Stimulated activated CD8-positive, alpha-beta memory T cell treated with anti-CD3 and anti-CD28 coated beads, Interleukin-2, amount 100 ng/mL, for 1 hour (primary cell): ENCODE results near the gene HBP1.
"Not testable (repeated sequence)": the region's sequence is repeated elsewhere in the genome, so short reads cannot be mapped to it uniquely, and the experiment has no call there.

Source experiments
- DNase-seq, 2 donors: peaks; one replicate each; pipeline ENCODE4 v3.0.0-alpha.2; 2020; ENCODE audit warnings: low read depth in 2 of 2

HBP1 gene, protein sequence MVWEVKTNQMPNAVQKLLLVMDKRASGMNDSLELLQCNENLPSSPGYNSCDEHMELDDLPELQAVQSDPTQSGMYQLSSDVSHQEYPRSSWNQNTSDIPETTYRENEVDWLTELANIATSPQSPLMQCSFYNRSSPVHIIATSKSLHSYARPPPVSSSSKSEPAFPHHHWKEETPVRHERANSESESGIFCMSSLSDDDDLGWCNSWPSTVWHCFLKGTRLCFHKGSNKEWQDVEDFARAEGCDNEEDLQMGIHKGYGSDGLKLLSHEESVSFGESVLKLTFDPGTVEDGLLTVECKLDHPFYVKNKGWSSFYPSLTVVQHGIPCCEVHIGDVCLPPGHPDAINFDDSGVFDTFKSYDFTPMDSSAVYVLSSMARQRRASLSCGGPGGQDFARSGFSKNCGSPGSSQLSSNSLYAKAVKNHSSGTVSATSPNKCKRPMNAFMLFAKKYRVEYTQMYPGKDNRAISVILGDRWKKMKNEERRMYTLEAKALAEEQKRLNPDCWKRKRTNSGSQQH

DNA sequence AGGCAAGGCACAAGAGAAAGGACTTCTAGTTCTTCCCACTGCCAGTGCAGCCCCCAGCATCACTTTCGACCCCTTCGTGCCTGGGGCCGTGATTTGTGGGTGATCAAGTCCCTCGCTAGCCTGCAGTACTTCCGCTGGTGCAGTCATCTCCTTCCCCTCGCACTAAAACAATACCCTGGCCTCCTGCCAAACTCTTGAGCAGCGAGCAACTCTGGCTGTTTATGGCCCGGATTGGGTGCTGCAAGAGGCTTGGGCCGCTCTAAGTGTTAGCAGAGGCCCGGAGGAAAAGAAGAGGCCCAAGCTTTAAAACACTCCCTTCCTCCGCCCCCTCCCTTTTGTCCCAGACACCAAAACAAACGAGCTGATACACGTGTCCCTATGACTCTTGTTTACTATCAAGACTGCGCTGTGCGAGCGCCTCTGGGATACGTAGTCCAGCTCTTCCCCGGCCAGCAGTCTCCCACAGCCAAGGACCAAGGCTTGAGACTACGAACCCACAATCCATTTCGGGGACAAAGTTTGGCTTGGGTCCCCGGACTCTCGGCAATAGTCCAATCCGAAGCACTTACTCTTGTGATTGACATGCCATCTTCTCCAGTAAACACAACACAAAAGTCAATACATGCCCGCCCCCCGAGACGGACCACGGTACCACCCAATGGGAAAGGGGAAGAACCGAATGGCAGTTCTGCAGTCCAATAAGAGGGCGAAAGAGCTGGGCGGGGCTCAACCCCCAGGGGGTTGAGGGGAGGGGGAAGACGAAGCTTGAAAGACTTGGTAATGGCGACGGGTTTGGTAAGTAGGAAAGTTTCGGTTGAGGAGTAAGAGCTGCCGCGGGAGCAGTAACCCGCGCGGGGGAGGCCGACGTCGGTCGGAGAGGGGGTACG lies at the start of gene HBP1:
Gene HBP1, plus strand, starts transcription at position 771 of the 887 bp plus-strand sequence. CDS start 10,891 bp downstream, outside the sequence.
- peak; percentile 95 to 96 for DNase-seq

DNA sequence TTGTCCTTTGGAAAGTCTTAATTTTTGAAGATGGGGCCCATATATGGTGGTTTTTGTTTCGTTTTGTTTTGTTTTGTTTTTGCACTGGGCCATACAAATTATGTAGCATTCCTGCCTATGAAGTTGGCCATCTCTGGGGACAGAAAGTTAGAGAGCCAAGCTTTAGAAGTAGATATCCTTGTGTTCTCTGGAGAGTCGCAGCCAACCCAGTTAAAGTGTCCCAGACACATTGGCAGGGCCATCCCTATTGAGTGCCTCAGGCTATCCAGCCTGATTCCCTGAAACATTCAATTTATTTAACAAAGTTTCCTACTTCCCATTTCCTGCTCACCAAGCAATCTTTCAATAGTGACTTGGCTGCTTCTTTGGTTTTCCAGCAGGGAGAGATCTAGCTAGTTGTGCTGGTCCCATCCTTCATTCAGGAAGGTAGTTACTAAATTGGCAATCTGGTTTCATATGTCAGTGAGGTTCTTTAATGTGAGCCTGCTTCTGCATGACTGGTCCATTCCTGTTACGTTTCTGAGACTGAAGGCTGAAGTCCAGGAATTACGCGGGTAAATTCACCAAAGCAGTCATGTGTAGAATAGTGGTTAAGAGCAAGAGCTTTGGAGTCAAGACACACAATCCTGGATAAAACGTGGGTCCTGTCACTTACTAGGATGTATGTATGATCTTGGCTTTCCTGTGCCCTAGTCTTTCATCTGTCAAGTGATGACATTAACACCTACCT lies 49.3 kb upstream of the HBP1 start:
- DNase-seq: no peak

DNA sequence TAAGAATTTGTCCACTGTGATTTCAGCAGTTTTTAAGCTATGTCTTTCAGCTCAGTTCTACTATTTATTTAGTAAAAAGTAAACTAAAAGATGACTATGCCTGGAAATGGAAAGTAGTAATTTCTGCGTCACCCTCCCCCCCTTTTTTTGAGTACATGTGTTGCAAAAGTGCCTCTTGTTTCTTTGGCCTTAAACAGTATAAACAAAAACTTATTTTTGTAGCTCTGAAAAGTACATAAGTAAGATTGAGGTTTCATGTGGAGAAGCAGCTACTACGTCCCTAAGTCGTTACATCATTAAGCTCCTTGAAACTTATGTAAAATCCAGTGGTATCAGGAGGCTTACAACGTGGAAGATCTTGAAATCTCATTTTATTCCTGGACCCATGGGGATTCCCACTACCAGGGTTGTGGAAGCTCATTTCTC lies 46.3 kb upstream of the HBP1 start:
- no peak for DNase-seq

DNA sequence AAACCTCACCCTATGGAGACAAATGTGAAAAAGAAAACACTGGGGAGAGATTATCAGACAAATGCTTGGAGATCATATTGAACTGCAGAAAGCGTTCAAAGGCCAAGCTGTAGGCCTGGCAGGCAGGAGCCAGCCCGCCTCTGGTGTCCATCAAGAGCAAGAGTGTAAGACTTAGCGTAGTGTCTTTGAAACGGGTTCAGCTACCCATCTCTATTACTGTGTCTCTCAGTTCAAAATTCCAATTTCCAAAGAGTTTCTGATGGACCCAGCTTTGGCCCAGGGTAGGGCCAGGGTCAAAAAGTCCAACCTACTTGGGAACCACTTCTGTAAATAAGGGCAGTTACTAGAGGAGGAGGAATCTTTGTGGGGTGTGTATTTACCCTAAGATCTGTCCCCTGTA lies 45.4 kb upstream of the HBP1 start:
- DNase-seq: no peak

DNA sequence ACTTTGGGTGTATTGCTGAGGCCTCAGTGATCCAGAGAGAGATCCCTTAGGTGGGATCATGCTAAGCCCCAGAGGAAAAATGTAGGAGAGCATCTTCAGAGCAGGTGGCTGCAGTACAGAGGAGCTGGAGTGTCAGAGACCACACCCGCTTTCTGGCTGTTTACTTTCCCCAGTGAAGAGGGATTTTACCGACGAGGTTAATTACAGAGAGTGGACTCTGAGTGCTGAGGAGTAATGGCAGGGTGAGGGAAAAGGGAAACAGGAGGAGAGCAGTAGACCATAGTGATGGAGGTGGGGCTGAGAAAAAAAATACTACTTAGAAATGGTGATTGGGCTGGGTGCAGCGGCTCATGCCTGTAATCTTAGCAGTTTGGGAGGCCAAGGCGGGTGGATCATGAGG lies 43.3 kb upstream of the HBP1 start:
- DNase-seq: no peak

DNA sequence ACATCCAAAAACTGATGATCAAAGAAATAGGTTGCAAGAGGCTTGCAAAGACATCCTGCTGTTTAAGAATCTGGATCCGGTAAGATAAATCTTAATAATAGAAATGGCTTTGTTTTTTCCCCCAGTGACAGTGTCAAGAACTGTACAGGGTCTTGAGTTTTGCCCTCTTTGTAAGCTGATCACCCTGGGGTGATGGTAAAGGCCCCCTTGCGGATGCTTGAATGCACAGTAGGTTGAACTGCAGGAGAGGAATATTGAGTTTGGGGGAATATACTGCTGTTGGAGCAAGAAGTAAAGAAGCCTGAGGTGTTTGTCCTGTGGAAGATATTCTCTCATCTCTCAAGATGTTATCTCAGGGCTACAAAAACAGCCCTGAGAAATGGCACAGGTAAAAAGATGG lies 40.6 kb upstream of the HBP1 start:
- no peak for DNase-seq

DNA sequence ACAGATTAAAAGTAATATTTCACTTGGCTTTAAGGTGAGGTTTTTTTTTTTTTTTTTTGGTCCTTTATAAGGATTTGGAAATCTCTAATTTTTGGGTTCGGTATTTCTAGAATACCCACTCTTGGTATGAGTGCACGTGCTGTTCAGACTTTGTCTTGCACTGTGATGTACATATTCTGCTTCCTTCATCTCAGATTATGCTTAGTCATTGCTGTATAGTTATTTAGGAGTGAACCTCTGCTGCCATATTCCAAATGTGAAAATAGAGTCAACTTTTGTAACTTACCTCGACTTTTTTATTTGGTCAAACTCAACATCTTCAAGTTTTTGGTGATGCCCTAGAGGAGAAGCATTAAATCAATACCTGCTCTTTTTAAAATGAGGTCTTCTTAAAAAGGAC lies 40.1 kb upstream of the HBP1 start:
- DNase-seq: no peak

DNA sequence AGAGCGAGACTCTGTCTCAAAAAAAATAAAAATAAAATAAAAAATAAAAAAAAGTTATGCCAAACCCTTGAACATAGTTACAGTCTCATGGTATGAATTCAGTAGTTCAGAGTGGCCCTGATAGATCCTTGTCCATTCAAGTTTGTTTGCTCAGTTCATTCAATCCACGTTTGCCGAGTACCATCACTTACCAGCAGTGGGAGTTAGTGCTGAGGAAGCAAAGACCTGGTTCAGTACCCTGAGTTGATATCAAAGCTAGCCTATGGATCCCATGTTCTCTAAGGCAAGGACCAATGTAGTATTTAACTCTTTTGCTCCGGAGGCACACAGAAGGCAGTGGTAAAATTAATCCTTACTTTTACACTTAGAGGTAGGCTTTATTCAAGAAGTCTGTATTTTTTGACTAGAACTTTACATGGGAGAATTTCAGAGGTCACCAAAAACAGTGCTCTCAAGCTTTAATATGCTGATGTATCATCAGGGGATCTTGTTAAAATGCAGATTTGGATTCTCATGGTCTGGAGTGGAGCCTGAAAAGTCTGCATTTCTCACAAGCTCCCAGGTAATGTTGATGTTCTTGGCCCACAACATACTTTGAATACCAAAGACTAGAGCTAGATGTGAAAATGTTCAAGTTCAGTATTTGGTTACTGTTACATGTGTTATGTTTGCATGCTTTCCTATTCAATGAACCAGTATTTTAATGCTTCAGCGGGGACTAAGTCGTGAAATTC lies 38.1 kb upstream of the HBP1 start:
- DNase-seq: no peak

DNA sequence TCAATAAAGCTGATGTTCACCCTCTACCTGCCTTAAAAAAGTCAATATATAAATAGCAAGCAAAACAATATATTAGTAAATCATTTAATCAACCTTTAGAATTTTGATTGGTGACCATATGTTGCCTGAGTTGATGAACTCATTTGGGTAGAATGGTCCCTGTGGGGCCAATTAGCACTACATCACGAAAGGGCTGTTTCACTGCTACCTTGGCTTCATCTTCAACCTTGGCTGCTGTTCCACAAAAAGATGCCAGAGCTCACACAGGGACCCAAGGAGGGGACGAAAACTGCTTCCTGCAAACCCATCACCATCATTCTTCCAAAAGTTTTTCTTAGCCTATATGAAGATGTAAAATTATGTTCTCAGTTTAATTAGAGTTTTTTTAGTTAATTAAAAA lies 35.4 kb upstream of the HBP1 start:
- DNase-seq: no peak

DNA sequence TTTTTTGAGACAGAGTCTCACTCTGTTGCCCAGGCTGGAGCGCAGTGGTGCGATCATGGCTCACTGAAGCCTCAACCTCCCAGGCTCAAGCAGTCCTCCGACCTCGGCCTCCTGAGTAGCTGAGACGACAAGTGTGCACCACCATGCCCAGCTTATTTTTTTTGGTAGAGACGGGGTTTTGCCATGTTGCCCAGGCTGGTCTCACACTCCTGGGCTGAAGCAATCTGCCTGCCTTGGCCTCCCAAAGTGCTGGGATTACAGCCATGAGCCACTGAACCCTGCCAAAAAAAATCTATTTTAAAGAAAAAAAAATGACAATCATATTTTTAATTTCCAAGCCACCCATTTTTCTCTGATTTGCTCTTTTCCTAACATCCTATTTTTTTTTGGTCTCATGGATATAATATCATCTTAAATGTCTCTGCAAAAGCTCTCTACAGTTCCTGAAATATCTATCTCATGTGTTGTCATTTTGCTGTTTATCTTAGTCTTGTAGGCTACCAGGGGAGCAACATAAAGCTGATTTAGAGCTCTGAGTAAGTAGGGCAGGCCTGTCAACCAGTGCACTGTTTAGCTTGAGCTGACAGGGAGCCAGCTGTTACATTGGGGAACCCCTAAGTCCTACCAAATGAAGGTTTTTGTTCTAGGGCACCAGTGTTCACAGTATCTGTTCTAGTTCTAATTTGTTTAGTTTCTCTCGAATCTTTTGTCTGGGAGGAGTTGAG lies 29.9 kb upstream of the HBP1 start:
- DNase-seq: no peak

DNA sequence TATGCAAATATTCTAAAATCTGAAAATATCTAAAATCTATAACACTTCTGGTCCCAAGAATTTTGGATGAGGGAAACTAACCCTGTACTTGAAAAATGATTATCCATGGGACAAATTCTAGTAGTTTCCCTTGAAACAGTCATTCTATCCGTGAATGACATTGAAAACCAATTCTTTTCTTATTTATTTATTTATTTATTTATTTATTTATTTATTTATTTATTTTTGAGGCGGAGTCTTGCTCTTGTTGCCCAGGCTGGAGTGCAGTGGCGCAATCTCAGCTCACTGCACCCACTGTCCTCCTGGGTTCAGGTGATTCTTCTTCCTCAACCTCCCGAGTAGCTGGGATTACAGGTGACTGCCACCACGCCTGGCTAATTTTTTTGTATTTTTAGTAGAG lies 24.9 kb upstream of the HBP1 start:
- not testable (repeated sequence) for DNase-seq

DNA sequence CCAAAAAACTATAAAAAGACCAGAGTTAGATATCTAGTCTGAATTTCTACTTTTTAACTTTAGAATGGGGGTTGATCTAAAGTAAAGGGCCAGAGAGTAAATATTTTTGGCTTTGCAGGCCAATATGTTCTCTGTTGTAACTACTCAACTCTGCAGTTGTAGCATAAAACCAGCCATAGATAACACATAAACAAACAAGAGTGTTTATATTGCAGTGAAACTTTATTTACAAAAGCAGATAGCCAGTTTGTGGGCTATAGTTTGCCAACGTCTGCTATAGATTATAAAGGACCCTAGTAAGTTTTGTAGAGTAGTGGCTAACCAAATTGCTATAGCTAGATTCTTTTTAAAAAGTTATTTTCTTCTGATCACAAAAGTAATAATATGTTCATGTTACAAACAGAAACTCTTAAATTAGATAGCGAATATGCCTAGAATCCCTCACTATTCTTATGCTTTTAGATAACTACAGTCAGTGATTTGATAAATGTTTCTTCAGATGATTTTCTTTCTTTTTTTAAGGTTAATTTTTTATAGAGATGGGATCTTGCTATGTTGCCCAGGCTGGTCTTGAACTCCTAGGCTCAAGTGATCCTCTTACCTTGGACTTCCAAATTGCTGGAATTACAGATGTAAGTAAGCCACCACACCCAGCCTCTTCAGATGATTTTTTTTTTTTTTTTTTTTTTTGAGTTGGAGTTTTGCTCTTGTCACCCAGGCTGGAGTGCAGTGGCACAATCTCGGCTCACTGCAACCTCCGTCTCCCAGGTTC lies 23.6 kb upstream of the HBP1 start:
- DNase-seq: no peak

DNA sequence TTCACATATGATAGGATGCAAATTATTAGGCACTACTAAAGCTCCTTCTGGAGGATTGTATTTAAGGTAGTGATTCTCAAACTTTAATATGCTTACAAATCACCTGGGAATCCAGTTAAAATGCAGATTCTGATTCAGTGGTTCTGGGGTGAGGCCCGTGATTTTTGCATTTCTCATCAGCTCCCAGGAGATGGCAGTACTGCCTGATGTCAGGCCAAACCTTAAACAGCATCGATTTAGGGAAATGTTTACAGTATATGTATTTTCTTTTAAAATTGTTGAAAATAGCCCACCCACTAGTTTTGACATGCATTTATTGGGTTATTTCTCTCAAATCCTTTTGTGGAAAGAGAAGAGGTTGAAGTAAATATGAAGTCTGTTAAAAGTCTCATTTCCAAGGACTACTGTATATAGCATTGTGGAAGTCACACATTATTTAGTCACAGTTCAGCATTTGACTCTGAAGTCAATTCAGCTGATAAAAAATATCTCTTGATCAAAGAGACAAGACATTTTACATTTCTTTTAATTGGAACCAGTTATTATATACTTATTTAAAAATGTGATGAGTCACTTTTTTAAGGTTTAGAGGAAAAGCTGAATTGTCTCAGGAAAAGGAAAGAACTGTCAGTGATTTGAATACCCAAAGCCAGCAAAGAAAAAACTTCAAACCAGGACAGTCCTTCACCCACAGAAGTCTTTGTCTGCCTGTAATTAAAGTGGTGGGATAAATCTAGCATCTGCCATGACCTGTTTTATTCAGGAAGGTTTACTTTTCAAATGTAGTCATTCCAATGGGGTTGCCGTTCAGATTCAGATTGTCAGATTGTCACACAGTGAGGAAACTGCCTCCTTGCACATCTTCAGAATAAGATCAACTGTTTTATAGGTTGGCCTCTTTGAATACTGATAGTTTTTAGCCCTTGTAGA lies 21.1 kb upstream of the HBP1 start:
- DNase-seq: no peak

DNA sequence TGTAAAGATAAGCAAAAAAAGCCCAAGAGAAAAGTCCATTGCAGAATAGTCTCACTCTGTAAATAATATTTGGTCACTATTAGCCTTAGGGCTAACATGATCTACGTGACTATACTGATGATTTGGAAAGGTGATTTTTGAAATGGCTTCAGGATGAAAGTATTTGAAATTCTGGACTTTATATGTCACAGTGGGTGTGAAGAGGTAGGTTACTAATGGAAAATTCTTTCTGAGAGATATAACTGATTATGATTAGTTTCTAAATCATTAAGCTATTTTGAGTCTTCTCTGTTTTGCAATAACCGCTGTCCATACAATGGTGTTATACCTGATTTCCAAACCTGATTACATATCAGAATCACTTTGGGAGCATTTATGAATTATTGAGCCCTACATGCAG lies 20.1 kb upstream of the HBP1 start:
- no peak for DNase-seq

DNA sequence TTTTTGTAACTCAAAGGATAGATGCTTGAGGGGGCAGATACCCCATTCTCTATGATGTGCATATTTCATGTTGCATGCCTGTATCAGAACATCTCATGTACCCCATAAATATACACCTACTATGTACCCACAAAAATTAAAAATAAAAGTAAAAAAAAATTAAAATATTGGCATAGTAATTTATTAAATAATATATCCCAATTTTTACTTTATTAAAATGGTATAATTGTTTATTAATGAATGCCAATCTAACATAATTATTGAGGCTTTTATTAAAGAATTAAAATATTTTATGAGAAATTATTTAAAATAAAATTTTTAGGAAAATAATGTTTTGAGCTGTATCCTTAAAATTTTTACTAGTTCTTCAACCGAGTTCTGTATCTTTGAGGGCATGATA lies 18.9 kb upstream of the HBP1 start:
- DNase-seq: no peak

DNA sequence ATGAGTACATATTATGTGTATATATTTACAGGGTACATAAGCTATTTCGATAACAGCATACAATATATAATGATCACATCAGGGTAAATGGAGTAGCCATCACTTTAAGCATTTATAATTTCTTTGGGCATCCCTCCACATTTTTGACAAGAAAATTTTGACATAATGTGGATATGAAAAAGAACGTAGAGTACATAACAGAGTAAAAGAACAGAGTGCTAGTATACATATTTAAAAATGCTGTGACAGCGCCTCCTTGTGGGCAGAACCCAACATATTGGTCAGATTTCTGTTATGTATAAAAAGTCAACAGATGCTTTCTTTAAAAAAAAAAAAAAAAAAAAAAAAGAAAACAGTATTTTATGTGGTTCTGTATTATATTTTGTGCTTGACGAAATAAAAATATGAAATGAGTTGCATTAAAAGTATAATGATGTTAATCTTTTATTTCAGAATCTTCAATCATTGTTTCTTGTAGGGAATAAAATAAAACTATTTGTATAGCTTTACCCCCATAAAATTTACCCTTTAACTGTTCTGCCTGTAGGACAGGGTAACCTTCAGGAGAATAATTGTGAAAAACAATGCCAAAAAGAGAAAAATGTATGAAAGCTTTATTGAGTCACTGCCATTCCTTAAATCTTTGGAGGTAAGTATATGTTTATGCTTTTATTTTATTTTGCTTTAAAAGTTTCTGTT lies 18.3 kb upstream of the HBP1 start:
- DNase-seq: peak; percentile 54 to 59

DNA sequence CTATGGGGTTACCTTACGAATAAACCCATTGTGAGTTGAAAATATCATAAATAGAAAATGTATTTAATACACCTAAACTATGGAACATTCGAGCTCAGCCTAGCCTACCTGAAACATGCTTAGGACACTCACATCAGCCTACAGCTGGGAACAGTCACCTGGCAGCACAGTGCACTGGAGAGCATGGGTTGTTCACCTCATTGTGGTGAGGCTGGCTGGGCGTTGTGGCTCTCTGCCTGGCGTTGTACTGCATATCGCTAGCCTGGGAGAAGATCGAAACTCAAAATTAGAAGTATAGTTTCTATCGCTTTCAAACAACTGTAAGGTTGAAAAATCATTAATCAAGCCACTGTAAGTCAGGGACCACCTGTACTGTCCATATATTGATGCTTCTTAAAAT lies 17.3 kb upstream of the HBP1 start:
- no peak for DNase-seq

DNA sequence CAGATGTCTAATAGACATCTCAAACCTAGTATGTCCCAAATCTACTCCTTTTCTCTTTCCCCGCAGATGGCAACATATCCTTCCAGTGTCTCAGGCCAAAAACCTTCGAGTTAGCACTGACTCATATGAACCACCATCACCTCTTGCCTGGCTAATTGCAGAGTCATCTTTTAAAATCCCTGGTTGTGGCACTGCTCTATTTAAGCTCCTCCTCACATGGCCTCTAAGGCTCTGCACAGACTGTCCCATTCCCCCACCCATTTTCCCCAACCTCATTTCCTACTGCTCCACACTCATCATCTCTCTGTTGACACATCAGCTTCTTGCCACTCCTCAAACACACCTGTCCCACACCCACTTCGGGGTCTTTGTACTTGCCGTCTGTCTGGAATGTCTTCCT lies 16.8 kb upstream of the HBP1 start:
- no peak for DNase-seq
